HG02870 (cell line): Measurements from ENCODE around the gene P2RX5.

Source experiments
- ATAC-seq: cut with Tn5 transposase; IDR thresholded peaks from one replicate; pipeline ENCODE4 v1.9.1; 2021; ENCODE audit warnings: mild to moderate bottlenecking, moderate library complexity; ENCODE audit not compliant: unreplicated experiment

P2RX5 gene

GRCh38 chr17:3682033-3682432 lies 13.9 kb downstream of the P2RX5 start:
- no peak for ATAC-seq

GRCh38 chr17:3681565-3681964 lies 14.4 kb downstream of the P2RX5 start:
- ATAC-seq = no peak

GRCh38 chr17:3681057-3681456 lies 14.9 kb downstream of the P2RX5 start:
- no peak for ATAC-seq

DNA sequence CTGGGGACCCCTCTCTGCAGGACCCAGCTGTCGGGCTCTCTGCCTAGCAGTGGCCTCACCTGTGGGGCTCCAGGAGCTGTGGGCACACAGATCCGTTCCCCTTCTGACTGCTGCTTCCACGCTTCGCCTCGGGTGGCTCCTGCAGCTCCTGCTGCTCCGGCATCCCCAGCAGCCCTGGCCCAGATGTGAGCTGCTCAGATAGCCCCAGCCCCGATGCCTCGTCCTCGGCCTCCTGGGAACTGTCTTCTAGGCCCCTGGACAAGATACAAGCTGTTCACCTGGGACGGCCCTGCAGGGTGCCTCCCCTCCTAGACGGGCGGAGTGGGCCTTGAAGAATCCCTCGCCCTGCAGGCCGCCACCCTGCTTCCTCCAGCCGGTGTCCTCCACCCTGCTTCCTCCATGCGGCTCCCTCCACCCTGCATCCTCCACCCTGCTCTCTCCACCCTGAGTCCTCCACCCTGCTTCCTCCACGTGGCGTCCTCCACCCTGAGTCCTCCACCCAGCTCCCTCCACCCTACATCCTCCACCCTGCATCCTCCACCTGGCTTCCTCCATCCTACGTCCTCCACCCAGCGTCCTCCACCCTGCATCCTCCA lies 16.3 kb downstream of the P2RX5 start:
- ATAC-seq = no peak

- ATAC-seq = no peak
These were observed 17.0 kb downstream of the P2RX5 start for GRCh38 chr17:3678821-3679530.

- ATAC-seq = no peak
These were observed 17.7 kb downstream of the P2RX5 start for GRCh38 chr17:3678095-3678820.

DNA sequence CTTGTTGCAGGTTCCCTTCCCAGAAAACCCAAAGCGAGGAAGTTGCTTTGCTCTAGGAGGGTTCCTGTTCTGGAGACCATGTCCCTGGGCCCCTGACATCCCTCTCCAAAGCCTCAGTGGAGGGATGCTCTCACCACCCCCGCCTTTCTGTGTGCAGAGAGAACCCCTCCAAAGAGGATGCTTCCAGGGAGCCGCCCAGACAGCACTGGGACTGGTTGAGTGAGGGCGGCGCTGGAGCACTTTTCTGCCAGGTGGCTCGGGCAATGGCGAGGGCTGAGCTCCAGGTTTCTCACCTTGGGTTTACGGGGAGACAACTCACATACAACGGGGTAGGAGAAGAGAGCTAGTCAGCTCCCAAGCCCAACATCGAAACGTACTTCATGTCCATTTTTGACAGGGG lies 20.1 kb downstream of the P2RX5 start:
- ATAC-seq = no peak

GRCh38 chr17:3672571-3672970 lies 23.4 kb downstream of the P2RX5 start:
- ATAC-seq = no peak

GRCh38 chr17:3669548-3669947 lies 26.4 kb downstream of the P2RX5 start:
- ATAC-seq = no peak

- ATAC-seq = no peak
These were observed 26.9 kb downstream of the P2RX5 start for GRCh38 chr17:3669085-3669347.

GRCh38 chr17:3668279-3669084 lies 27.5 kb downstream of the P2RX5 start, which contains the start of the genes EMC6 and TAX1BP3:
EMC6 (plus strand) TSS chr17:3668812; CDS start chr17:3669147, 335 bp downstream.
TAX1BP3 (minus strand) TSS chr17:3668578; CDS start chr17:3668526, 52 bp downstream.
- ATAC-seq = peak; percentile 88

DNA sequence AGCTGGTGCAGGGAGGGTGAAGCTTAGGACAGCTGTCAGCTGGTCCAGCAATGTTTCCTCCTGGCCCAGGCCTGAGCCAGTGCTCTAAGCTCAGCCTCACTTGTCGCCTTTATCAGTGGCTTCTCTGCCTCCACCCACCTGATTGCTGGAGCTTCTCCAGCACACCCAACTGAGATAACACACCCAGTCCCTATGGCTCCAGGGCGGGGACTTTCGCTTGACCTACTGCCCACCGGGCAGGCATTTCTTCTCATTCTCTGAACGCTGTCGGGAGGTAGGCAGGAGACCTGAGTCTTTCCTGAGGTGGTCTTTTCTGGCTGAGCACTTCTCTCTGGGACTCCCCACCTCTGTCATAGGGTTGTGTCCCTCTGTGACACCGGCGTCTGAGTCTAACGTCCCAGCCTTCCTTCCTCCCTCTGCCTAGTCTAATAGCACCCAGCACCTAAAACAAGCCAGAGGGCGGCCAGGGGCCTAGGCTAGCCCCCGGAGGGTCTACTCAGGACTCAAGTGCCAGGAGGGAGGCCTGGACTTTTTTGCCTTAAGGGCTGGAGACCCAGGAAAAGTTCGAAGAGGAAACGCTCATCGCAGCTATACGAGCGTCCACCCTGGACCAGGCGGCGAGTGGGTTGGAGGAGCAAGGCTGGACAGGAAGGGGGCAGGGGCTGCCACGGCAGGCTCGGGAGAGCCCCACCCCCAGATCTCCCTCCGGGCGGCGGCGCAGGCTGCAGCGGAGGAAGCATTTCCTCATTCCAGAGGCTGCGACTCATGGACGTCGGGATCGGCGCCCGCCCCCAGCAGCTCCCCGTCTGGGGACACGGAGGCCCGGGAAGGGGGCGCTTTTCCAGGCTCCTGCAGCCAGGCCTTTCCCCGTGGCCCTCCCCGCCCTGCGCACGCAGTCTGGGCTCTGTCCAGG lies 28.3 kb downstream of the P2RX5 start:
- ATAC-seq = peak; percentile 1

GRCh38 chr17:3666516-3666915 lies 29.4 kb downstream of the P2RX5 start:
- ATAC-seq = no peak

GRCh38 chr17:3665834-3666233 lies 30.1 kb downstream of the P2RX5 start:
- no peak for ATAC-seq

- no peak for ATAC-seq
These were observed 32.6 kb downstream of the P2RX5 start for GRCh38 chr17:3663102-3664011.

DNA sequence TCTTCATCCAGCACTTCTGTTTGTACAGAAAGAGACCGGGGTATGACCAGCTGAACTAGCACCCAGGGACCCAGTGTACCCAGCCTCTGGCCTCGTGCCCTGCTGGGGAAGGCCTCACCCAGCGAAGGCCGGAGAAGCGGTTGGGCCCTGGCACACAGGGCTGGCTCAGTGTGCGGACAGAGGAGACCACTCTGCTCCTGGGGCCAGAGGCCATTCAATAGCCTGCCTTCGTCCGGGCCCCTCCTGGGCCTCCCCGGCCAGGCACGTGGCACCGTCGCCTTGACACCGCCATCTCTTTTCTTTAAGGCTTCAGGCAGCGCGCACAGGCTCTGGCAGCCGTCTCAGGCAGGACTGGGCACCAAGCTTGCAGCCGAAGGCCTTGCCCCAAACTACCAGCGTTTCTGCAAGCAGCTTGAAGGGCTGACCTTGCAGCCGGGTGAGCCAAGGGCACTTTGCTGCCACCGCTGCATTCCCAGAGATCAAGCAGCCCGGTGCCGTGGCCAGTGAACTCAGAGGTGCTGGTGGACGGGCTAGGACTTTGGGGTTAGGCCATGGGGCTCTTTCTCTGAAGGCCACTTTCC lies 35.6 kb downstream of the P2RX5 start:
- ATAC-seq = no peak

DNA sequence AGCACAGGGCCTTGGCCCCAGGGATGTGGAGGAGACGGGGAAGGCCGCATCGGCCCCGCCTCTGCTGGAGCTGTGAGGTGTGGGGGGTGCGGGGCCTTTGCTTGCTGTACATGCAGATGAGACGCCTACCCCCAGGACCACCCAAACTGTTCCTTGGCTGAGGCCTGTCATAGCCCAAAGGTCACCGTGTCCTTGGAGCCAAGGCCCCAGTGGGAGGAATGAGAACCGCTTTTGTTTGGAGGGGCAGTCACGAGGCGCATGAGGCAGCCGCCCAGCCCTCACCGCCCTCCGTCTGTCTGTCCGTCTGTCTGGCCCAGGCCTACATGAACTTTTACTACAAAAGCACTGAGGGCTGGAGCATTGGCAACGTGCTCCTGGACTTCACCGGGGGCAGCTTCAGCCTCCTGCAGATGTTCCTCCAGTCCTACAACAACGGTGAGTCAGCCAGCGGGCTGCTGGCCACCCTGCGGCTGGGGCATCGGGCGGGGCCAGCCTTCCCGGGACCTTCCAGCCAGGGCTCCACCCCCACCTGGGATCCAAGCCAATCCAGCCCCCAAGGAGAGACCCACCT lies 36.3 kb downstream of the P2RX5 start:
- no peak for ATAC-seq

GRCh38 chr17:3658784-3659449 lies 37.0 kb downstream of the P2RX5 start:
- no peak for ATAC-seq
